Erythroblast (primary cell): ENCODE measurements around the gene PKLR.

ENCODE experiments used
- GATA1 ChIP-seq: IDR thresholded peaks from 2 replicates; pipeline ENCODE4 v1.6.1; 2011; ENCODE audit warnings: low read depth, mild to moderate bottlenecking, control low read depth, low read length, moderate library complexity
- POLR2A ChIP-seq: IDR thresholded peaks from 2 replicates; pipeline ENCODE4 v1.6.1; 2011; ENCODE audit warnings: mild to moderate bottlenecking, low read length

DNA sequence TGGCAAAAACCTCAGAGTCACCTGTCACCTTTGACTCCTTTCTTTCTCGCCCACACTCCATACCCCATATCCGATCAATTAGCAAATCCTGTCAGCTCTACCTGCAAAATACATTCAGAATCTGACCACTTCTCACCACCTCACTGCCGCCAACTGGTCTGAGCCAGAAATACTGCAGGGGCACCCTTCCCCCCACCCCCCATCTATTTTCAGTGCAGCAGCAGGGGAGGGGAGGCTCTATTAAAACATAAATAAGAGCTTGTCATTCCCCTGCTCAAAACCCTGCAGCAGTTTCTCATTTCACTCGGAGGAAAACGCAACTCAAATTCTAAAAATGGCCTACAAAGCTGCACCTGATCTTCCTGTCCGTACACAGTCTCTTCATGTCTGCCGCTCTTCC is 3.9 kb downstream of the PKLR start:
- no peak for TF ChIP-seq GATA1
- no peak for TF ChIP-seq POLR2A
